ENCODE data around the gene SAMD4B. TPM values are rescaled to one million over a fixed set of nuclear protein-coding genes. Genes with fewer than 3 reads are reported as not detected.

SAMD4B gene
- 139 TPM for total RNA-seq

- ATAC-seq: peak; percentile 95
- peak; percentile 99 for DNase-seq (ENCODE audit: low spot score)
- intact Hi-C loops (cut with DNase I): loop anchor here (10.0 kb wide), 1 partner anchor 53 kb away; the partner anchor contains the start of genes MED29 and PAF1
These were observed at the start of gene SAMD4B for GRCh38 chr19:39341719-39342604. Gene SAMD4B (plus strand): TSS chr19:39342421. CDS start chr19:39356894, 14,473 bp downstream.

- intact Hi-C loops (cut with DNase I): no loop called here
- ATAC-seq (no peak), DNase-seq (ENCODE audit: low spot score) (no peak)
These were observed 48.8 kb upstream of the SAMD4B start for GRCh38 chr19:39293394-39293793.

DNA sequence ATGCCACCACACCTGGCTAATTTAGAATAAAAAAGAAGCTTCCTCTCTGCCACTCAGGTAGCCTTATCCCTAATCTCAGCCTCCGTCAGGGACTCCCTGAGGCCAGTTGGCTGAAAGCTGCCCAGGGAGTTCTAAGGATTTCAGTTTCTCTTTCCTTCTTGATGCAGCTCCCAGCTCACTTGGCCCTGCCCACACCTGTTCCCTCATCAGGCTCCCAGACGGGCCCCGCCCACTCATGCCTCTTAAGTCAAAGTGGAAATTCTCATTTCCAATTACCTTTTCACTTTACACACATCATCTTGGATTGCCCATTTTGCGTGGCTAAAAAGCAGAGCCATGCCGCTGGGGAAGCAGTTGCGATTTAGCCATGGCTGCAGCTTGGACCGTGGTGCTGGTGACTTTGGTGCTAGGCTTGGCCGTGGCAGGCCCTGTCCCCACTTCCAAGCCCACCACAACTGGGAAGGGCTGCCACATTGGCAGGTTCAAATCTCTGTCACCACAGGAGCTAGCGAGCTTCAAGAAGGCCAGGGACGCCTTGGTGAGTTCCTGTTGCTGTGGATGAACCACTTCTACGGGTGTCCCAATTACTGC lies 46.1 kb upstream of the SAMD4B start, which contains the start of gene IFNL1:
IFNL1 (plus strand) TSS at position 353 of the 591 bp plus-strand sequence; CDS start at position 368, 15 bp downstream.
- DNase-seq (ENCODE audit: low spot score) (no peak), ATAC-seq (no peak)
- intact Hi-C loops (cut with DNase I): no loop called here

GRCh38 chr19:39296906-39297305 lies 45.3 kb upstream of the SAMD4B start:
- intact Hi-C loops (cut with DNase I): no loop called here
- ATAC-seq (no peak), DNase-seq (ENCODE audit: low spot score) (peak; percentile 7)

- DNase-seq (ENCODE audit: low spot score) (peak; percentile 53), ATAC-seq (peak; percentile 22)
- intact Hi-C loops (cut with DNase I): no loop called here
These were observed 44.1 kb upstream of the SAMD4B start for GRCh38 chr19:39297931-39298634.

- DNase-seq (ENCODE audit: low spot score): no peak
- intact Hi-C loops (cut with DNase I): no loop called here
- no peak for ATAC-seq
These were observed 42.8 kb upstream of the SAMD4B start for GRCh38 chr19:39299404-39299803.

DNA sequence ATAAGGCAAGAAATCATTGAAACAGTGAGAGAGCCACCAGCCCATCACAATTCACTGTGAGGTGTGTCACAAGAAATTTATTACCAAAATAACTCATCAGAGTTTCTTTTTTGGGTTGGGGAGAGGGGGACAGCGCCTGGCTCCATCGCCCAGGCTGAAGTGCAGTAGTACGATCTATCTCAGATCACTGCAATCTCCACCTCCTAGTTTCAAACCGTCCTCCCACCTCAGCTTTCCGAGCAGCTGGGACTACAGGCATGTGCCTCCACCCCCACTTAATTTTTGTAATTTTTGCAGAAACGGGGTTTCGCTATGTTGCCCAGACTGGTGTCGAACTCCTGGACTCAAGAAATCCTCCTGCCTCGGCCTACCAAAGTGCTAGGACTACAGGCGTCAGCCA lies 42.4 kb upstream of the SAMD4B start:
- no peak for ATAC-seq
- intact Hi-C loops (cut with DNase I): no loop called here
- peak; percentile 17 for DNase-seq (ENCODE audit: low spot score)

DNA sequence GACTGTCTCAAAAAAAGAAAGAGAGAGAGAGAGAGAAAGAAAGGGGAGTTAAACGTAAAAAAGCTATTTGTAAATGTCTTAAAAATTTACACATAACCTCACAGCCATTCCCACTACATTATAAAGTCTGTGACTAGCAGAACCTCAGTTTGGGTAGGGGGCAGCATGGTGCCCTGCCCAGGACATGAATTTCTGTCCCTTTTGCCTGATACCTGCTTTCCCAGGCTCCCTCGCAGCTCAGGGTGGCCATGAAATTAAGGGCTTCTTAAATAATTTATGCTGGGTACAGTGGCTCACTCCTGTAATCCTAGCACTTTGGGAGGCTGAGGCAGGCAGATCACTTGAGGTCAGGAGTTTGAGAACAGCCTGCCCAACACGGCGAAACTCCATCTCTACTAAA lies 41.2 kb upstream of the SAMD4B start:
- DNase-seq (ENCODE audit: low spot score) (peak; percentile 4), ATAC-seq (no peak)
- intact Hi-C loops (cut with DNase I): no loop called here

DNA sequence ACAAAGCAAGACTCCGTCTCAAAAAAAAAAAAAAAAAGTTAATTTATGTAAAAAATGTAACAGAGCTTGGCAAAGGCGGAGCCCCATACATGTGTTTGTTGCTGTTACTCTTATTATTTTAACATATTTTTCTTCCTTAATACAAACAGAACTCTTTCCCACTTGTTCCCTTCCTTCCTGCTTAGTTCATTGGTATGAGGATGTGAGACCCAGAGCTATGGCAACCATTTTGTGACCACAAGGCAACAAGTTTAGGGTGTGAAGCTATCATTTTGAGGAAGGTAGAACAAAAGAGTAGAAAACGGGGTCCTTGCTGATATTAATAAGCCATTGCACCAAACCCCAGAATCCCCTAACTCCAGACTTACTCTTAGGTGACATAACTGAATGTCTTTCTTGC lies 40.7 kb upstream of the SAMD4B start:
- DNase-seq (ENCODE audit: low spot score) (no peak), ATAC-seq (no peak)
- intact Hi-C loops (cut with DNase I): no loop called here

DNA sequence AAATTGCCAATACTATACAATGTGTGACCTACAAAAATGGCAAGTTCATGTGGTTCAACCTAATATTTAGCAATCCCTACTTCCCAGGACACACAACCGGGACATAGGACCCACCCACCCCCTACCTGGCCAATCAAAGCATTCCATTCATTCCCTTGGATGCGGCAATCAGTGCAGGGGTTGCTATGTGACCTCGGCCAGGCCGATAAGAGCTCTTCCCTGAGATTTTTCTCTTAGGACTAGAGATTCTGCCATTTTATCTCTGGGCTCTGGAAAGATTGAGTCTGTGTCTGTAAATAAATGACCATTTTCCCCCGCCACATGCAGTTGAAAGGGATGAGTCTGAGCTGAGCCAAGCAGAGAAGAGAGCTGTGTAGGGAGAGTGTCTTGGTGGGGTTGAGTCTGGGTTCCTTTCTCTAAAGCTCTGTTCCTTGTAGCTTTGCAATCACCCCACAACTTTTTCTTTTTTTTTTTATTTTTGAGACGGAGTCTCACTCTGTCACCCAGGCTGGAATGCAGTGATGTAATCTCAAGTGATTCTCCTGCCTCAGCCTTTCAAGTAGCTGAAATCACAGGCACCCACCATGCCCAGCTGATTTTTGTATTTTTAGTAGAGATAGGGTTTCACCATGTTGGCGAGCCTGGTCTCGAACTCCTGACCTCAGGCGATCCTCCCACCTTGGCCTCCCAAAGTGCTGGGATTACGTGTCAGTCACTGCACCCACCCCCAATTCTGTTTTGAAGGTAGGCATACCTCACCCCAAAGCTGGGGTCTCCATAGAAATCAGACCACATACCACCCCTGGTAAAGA lies 38.6 kb upstream of the SAMD4B start:
- DNase-seq (ENCODE audit: low spot score): peak; percentile 28
- intact Hi-C loops (cut with DNase I): no loop called here
- ATAC-seq: no peak

DNA sequence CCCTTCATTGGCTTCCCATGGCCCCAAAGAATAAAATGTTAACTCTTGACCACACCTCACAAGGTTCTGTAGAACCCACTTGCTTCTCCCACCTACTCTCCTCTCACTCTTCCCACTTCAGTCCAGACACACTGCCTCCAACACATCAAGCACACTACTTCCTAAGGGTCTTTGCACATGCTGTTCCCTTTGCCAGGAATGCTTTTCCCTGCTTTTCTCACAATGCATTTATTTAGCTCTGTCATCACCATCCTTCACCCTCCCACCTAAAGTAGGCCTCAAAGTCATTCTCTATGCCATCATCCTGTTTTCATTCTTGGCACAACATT lies 38.1 kb upstream of the SAMD4B start:
- intact Hi-C loops (cut with DNase I): no loop called here
- ATAC-seq (no peak), DNase-seq (ENCODE audit: low spot score) (no peak)

DNA sequence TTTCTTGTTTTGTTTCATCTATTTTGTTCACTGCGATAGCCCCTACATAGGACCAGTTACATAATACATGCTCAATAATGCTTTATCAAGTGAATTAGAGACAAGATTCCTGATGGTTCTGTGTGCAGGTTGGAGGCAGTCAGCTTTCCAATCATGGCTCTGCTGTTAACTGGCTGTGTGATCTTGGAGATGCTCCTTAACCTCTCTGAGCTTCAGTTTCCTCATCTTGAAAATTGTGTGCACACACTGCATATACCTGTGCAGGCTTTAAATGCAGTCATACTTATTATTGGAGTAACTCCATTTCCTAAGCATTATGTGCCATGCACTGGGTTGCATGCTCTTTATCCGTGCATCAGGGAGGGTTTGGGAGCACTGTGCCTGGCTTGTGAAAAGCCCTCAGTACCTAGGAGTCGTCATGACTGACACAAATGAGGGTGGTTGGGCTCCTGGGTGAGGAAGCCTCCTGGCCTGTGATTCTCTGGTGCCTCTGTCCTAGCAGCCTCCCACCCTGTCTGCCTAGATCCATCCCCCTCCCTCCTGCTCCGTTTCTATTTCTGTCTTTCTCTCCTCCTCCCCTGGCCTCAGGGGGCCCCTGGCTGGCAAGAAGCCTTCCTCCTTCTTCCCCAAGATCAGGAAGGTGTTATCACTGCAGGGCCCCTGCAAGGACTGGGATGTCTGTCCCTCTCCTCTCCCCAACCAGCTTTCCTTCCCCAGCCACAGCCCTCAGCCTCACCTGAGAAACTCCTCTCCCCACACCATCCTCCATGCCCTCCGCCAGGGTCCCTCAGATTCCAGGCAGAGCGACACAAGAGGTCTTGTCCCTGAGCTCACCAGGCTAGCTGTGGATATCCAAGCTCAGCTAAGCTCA lies 37.3 kb upstream of the SAMD4B start:
- peak; percentile 40 for DNase-seq (ENCODE audit: low spot score)
- intact Hi-C loops (cut with DNase I): no loop called here
- no peak for ATAC-seq

DNA sequence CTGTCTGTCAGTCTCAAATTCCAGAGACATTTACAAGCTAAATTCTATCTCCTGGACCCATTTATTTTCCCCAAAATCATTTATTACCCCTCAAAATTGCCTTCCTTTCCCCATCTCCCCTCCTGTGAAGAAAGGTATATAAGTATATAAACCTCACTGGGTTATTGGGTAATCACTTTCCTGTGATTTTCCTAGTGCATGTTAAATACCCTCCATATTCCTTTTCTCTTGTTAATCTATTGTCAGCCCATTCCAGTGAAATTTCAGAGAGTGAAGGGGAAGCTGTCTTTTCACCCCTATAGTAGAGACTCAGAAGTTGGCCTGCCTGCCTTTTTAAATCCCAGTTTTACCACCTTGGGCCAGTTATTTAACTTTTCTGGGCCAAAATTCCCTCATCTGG lies 36.1 kb upstream of the SAMD4B start:
- ATAC-seq (no peak), DNase-seq (ENCODE audit: low spot score) (no peak)
- intact Hi-C loops (cut with DNase I): no loop called here

- DNase-seq (ENCODE audit: low spot score) (no peak), ATAC-seq (peak; percentile 67)
- intact Hi-C loops (cut with DNase I): no loop called here
These were observed 35.0 kb upstream of the SAMD4B start for GRCh38 chr19:39307046-39307821.

- intact Hi-C loops (cut with DNase I): no loop called here
- no peak for ATAC-seq
- DNase-seq (ENCODE audit: low spot score): peak; percentile 53
These were observed 34.2 kb upstream of the SAMD4B start for GRCh38 chr19:39307822-39308530.

- no peak for ATAC-seq
- intact Hi-C loops (cut with DNase I): no loop called here
- DNase-seq (ENCODE audit: low spot score): no peak
These were observed 33.5 kb upstream of the SAMD4B start for GRCh38 chr19:39308531-39309304.

Data from sciatic nerve (tissue), 2 donors.